Esophagus squamous epithelium (tissue), 5 donors: ENCODE results near the gene TMEM131L. TPM values are rescaled to one million over a fixed set of nuclear protein-coding genes. Genes with fewer than 3 reads are reported as not detected.

Source experiments
- DNase-seq: peaks from one replicate; lab custom pipeline; 2025; lab: John Stamatoyannopoulos, UW
- H3K27ac ChIP-seq, 4 donors: fragments of 200-600 bp; sonication (generic); one replicate each; pipeline ENCODE4 v1.5.1; 2016 to 2019; ENCODE audit warnings: mild to moderate bottlenecking in 1 of 4
- H3K27me3 ChIP-seq, 4 donors: fragments of 200-600 bp; sonication (generic); 1 replicate in 3 of 4; 2 replicates in 1 of 4; pipeline versions ENCODE4 v1.5.1 to v1.6.0; 2017 to 2021; ENCODE audit warnings: antibody characterized with exemption in 1 of 4
- H3K36me3 ChIP-seq, 3 donors: fragments of 200-600 bp; sonication (generic); one replicate each; pipeline ENCODE4 v1.5.1; 2016 to 2019
- H3K4me1 ChIP-seq, 3 donors: fragments of 200-600 bp; sonication (generic); one replicate each; pipeline ENCODE4 v1.5.1; 2017 to 2019
- H3K4me3 ChIP-seq, 4 donors: fragments of 200-600 bp; sonication (generic); 1 replicate in 3 of 4; 2 replicates in 1 of 4; pipeline ENCODE4 v1.5.1; 2016 to 2019; ENCODE audit warnings: mild to moderate bottlenecking in 2 of 4, moderate library complexity in 1 of 4
- H3K9me3 ChIP-seq, 3 donors: fragments of 200-600 bp; sonication (generic); one replicate each; pipeline ENCODE4 v1.5.1; 2016 to 2019
- CTCF ChIP-seq, 6 experiments: fragments of 450-650 bp in 4 of 6; fragments of 200-600 bp in 2 of 6; sonication (generic) in 2 of 6; IDR thresholded peaks; one replicate each; pipeline ENCODE4 v1.5.1; 2016 to 2019; ENCODE audit warnings: antibody characterized with exemption in 6 of 6, mild to moderate bottlenecking in 4 of 6, moderate library complexity in 4 of 6
- POLR2A ChIP-seq, 4 donors: fragments of 450-650 bp; IDR thresholded peaks; one replicate each; pipeline ENCODE4 v1.6.1; 2017; ENCODE audit warnings: antibody characterized with exemption in 4 of 4, mild to moderate bottlenecking in 4 of 4, moderate library complexity in 3 of 4
- WGBS, 2 donors: methylation state at CpG; one replicate each; pipeline ENCODE4 v1.1.5; 2018; 5-methylcytosine and 5-hydroxymethylcytosine counted together
- intact Hi-C: fragments of 100-400 bp; cut with DNase I; formaldehyde crosslinking; loops from one replicate; pipeline ENCODE4 v1.15.0; 2022
- total RNA-seq, 4 donors: library from RNA; depleted of rRNA; stranded (reverse); fragments of >200 nt; gene quantifications; one replicate each; pipeline ENCODE4 v1.1.0, GENCODE V29; 2016
- donor health status: DM: yes; HTN: yes; CAD: no.

The TMEM131L gene
- total RNA-seq, 4 donors from 2014 or later = 9.2 to 14.7 (median 12.4) TPM

- DNase-seq = no peak
- WGBS, 2 donors = 80 to 91% methylated on average over 4 of the region's 4 CpGs
- no peaks in the 10 kb centered on the region for H3K27me3 ChIP-seq
- TF ChIP-seq POLR2A (IDR thresholded peaks at IDR 0.05) (no peak), CTCF (IDR thresholded peaks at IDR 0.05) (no peak)
- no peak overlapping the region for H3K27ac ChIP-seq
- H3K9me3 ChIP-seq = no peaks in the 10 kb centered on the region
- intact Hi-C loops = loop anchor here (5.0 to 10.0 kb wide), 3 partner anchors 115 to 435 kb away; partner anchors contain the start of genes MND1 and TMEM131L
- no peak overlapping the region for H3K4me3 ChIP-seq
- peaks cover 0 to 18% (median 0%) of the 10 kb centered on the region in 3 donors for H3K4me1 ChIP-seq
- H3K36me3 ChIP-seq = peaks cover 0 to 27% (median 0%) of the 10 kb centered on the region in 3 donors
Observed at GRCh38 chr4:153579410-153579809, 113.2 kb downstream of the TMEM131L start.

DNA sequence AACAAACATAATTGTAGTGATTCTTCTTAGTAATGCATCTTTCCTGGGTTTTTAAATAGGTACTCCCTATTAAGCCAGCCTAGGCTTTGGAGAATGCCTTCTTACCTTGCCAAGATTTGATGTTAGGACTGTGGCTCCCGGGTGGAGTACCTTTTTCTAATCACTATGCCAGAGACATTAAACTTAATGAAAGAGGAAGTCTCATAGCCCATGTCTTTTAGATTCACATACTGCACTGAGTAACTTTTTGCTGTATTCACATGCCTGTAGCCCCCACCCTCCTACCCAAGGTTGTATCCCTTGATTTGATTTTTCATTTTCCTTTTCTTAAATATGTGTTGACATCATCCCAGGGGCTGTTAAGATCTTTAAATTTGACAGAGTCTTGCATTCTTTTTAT lies 113.7 kb downstream of the TMEM131L start:
- Histone ChIP-seq H3K4me1 (peaks cover 0 to 15% (median 0%) of the 10 kb centered on the region in 3 donors), H3K36me3 (peaks cover 0 to 32% (median 0%) of the 10 kb centered on the region in 3 donors), H3K27me3 (no peaks in the 10 kb centered on the region), H3K4me3 (no peak overlapping the region), H3K9me3 (no peaks in the 10 kb centered on the region), H3K27ac (no peak overlapping the region)
- no peak for DNase-seq
- intact Hi-C loops = loop anchor here (5.0 to 10.0 kb wide), 3 partner anchors 115 to 435 kb away; partner anchors contain the start of genes MND1 and TMEM131L
- no peak for TF ChIP-seq POLR2A (IDR thresholded peaks at IDR 0.05)
- no peak for TF ChIP-seq CTCF (IDR thresholded peaks at IDR 0.05)
- WGBS, 2 donors = 26 to 55% methylated on average over 1 of the region's 1 CpG

DNA sequence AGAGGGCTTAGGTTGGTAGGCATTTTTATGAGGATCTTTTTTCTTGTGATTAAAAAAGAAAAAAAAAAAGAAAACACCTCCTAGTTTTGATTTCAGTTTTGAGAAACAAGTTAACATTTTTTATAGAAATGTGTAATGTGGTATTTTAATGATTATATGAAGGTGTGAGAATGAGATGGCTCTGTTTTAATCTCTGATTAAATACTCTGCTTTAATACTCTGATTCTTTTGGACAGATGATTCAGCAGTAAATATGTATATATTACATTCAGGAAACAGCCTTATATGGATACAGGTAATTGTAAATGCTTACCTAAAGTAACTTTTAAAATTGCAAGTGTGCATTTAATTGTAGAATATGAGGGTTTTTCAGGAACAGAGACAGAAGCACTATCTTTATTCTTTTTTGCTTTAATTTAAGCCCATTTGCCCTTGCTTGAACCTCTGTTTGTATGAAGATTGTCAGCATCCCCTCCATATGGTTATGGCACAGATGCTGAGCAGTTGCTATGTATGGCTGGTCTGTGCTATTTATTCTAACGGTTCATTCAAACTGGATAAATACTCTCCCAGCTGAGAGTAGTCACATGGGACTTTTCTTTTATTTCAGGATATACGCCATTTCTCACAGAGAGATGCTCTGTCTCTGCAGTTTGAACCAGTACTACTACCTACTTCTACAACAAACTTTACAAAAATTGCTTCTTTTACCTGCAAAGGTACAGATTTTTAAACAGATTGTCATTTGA lies 117.0 kb downstream of the TMEM131L start:
- DNase-seq = no peak
- Histone ChIP-seq H3K27me3 (no peaks in the 10 kb centered on the region), H3K4me3 (no peak overlapping the region), H3K36me3 (peaks cover 0 to 60% (median 0%) of the 10 kb centered on the region in 3 donors), H3K9me3 (no peaks in the 10 kb centered on the region), H3K27ac (no peak overlapping the region), H3K4me1 (no peaks in the 10 kb centered on the region)
- WGBS, 2 donors = 63 to 64% methylated on average over 2 of the region's 2 CpGs
- intact Hi-C loops = no loop called here
- TF ChIP-seq CTCF (IDR thresholded peaks at IDR 0.05) = no peak

DNA sequence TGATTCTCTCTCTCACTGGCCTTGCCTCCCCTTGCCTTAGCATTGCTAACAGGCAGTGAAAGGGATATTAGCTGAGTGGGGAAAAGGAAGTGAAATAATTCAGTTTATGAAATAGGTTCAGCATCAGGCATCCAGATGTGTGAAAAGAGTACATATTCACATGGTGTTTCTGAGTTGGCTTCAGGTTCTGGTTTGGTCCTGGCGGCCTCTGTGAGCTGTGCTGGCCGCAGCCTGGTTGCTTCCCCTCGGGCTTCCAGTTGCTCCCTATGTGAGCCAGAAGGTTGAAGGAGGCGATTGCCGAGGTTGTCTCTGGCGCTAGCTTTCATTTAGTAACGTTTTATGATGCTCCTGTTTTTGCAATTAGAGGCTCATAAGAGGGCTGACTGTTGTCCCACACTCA lies 118.9 kb downstream of the TMEM131L start:
- peaks cover 0 to 79% (median 0%) of the 10 kb centered on the region in 3 donors for H3K36me3 ChIP-seq
- H3K9me3 ChIP-seq = no peaks in the 10 kb centered on the region
- TF ChIP-seq CTCF (IDR thresholded peaks at IDR 0.05) = no peak
- intact Hi-C loops = no loop called here
- 80 to 89% methylated on average over 7 of the region's 7 CpGs for WGBS, 2 donors
- H3K27me3 ChIP-seq = no peaks in the 10 kb centered on the region
- no peak overlapping the region for H3K27ac ChIP-seq
- H3K4me3 ChIP-seq = no peak overlapping the region
- H3K4me1 ChIP-seq = no peaks in the 10 kb centered on the region
- no peak for DNase-seq
